GM10248 (cell line): ENCODE results near the gene CAST.

Source experiments
- CTCF ChIA-PET: fragments of 300-600 bp; sonication (Branson Sonifier 250); formaldehyde crosslinking; extraction: SDS; loops from one replicate; lab custom pipeline; 2021; ENCODE audit warnings: antibody characterized with exemption; lab: Yijun Ruan, JAX
- POLR2A ChIA-PET: fragments of 350-650 bp; sonication (Branson Sonifier 250); formaldehyde crosslinking; extraction: SDS; loops from one replicate; lab custom pipeline; 2020; ENCODE audit warnings: antibody characterized with exemption; lab: Yijun Ruan, JAX
- DNase-seq: peaks from one replicate; pipeline ENCODE4 v3.0.0; 2012; ENCODE audit errors: extremely low spot score
- TF ChIP-seq, protein P1 (sequence below): IDR thresholded peaks from 2 replicates; pipeline ENCODE4 v1.5.1; 2012; ENCODE audit warnings: mild to moderate bottlenecking, low read depth; ENCODE audit errors: extremely low read depth, missing control alignments, control extremely low read depth

Gene CAST

GRCh38 chr5:96624596-96624995 lies 37.6 kb upstream of the CAST start:
- TF ChIP-seq, protein P1, sequence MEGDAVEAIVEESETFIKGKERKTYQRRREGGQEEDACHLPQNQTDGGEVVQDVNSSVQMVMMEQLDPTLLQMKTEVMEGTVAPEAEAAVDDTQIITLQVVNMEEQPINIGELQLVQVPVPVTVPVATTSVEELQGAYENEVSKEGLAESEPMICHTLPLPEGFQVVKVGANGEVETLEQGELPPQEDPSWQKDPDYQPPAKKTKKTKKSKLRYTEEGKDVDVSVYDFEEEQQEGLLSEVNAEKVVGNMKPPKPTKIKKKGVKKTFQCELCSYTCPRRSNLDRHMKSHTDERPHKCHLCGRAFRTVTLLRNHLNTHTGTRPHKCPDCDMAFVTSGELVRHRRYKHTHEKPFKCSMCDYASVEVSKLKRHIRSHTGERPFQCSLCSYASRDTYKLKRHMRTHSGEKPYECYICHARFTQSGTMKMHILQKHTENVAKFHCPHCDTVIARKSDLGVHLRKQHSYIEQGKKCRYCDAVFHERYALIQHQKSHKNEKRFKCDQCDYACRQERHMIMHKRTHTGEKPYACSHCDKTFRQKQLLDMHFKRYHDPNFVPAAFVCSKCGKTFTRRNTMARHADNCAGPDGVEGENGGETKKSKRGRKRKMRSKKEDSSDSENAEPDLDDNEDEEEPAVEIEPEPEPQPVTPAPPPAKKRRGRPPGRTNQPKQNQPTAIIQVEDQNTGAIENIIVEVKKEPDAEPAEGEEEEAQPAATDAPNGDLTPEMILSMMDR: no peak
- no peak for DNase-seq
- ChIA-PET CTCF (interaction anchor here (1.9 to 4.1 kb wide), 2 partner anchors 10 to 22 kb away, joined by 5 to 24 read pairs; no protein-coding TSS in a partner anchor), POLR2A (no interaction called here)

DNA sequence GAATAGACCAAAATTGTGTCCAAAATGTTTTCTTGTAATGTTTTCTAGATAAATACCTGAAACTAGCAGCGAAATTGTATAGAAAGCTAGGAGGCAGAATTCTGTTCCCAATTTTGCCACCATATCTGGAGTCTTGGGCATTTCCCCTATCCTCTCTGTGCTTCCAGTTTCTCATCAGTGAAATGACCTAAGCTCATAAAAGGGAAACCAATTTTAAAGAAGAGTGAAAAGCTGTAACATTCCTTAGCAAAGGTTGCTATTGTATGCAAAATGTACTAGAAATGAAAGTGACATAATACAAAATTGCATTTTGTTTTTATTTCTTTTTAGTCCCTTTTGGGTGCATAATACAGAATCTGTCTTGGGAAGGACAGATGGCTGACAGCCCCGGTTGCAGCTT lies 36.8 kb upstream of the CAST start:
- no peak for DNase-seq
- ChIA-PET CTCF (interaction anchor here (4.1 kb wide), 1 partner anchor 11 kb away, joined by 24 read pairs; no protein-coding TSS in a partner anchor), POLR2A (no interaction called here)
- TF ChIP-seq, protein P1: no peak

DNA sequence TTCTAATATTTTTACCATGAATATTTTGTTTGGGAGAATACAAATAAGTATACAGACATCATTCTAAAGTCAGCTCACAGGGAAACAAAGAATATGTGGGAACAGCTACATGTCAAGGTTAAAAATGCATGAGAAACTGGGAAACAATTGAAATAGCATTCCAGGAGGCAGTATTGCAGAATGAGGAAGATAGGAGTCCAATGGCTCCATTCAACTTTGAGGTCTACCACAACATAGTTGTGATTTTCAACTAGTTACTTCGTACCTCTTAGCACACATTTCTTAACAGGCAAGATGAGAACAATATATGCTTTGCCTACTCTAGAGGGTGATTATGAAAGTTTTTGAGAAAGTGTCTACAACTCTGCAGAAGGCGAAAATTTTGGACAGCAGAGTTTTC lies 35.2 kb upstream of the CAST start:
- CTCF ChIA-PET: interaction anchor here (0.9 to 4.1 kb wide), 4 partner anchors 10 to 281 kb away, joined by 3 to 24 read pairs (median 4); no protein-coding TSS in a partner anchor
- POLR2A ChIA-PET: no interaction called here
- DNase-seq: no peak
- TF ChIP-seq, protein P1: no peak

DNA sequence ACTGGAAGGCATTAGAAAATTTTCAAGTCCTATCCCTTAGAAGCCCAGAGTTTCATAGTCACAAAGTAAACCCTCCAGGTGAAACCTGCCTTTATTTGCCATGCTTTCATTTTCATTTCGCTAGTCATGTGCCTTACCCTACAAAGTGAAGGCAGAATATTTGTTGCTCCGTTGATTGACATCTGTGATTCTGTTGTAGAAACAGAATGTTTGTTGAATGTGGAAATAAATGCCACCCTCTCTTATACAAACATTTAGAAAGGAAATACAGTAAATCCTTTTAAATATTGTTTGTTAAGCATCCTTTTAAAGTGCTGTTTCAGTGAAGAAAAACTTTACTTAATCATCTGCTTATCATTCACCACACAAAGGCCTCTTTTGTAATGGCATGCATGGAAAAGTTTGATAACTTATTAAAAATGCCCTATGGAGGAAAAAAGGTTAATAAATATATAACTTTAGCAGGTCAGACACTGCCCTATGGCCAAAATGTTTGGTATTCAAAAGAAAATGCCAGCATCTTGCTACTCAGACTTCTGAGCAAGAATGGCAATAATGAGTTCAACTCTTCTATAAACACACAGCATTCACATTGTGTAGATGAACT lies 34.3 kb upstream of the CAST start:
- ChIA-PET POLR2A (no interaction called here), CTCF (interaction anchor here (1.4 to 1.6 kb wide), 2 partner anchors 9 to 26 kb away, joined by 4 to 6 read pairs; no protein-coding TSS in a partner anchor)
- DNase-seq: no peak
- TF ChIP-seq, protein P1: no peak

- DNase-seq: no peak
- TF ChIP-seq, protein P1: no peak
- ChIA-PET POLR2A (no interaction called here), CTCF (interaction anchor here (1.0 to 1.4 kb wide), 2 partner anchors 14 to 26 kb away, joined by 4 to 6 read pairs; no protein-coding TSS in a partner anchor)
Observed at GRCh38 chr5:96628406-96628805, 33.8 kb upstream of the CAST start.

- no peak for DNase-seq
- POLR2A ChIA-PET: no interaction called here
- TF ChIP-seq, protein P1: no peak
- CTCF ChIA-PET: interaction anchor here (1.2 kb wide), 3 partner anchors 11 to 34 kb away, joined by 3 to 4 read pairs (median 3); no protein-coding TSS in a partner anchor
Observed at GRCh38 chr5:96629774-96630173, 32.4 kb upstream of the CAST start.
